Superior temporal gyrus (tissue), 1 donor: ENCODE measurements around the gene IFIT1B.
A peak's percentile ranks its signal among the peaks of the same experiment; 100 is the strongest.
"Not testable (repeated sequence)": the region's sequence is repeated elsewhere in the genome, so short reads cannot be mapped to it uniquely, and the experiment has no call there.

ENCODE experiments used
- DNase-seq: peaks from one replicate; pipeline ENCODE4 v3.0.0-alpha.2; 2016; ENCODE audit errors: extremely low spot score

IFIT1B gene

GRCh38 chr10:89412276-89412675 lies 34.4 kb downstream of the IFIT1B start:
- not testable (repeated sequence) for DNase-seq

- no peak for DNase-seq
Measured at GRCh38 chr10:89413398-89413912, 35.6 kb downstream of the IFIT1B start.

- peak; percentile 81 for DNase-seq
Measured at GRCh38 chr10:89414146-89414878, 36.5 kb downstream of the IFIT1B start, which contains the start of gene IFIT5. TSS of gene IFIT5 (plus strand) at chr10:89414568. CDS start at chr10:89414799, 231 bp downstream.

- DNase-seq, result peak; percentile 63
Measured at GRCh38 chr10:89414879-89415821, 37.3 kb downstream of the IFIT1B start.

GRCh38 chr10:89416465-89416864 lies 38.6 kb downstream of the IFIT1B start:
- no peak for DNase-seq

GRCh38 chr10:89419548-89419947 lies 41.7 kb downstream of the IFIT1B start:
- DNase-seq, result no peak

- no peak for DNase-seq
Measured at GRCh38 chr10:89421018-89421476, 43.2 kb downstream of the IFIT1B start.

GRCh38 chr10:89425000-89425399 lies 47.1 kb downstream of the IFIT1B start:
- no peak for DNase-seq

- DNase-seq, result peak; percentile 83
Measured at GRCh38 chr10:89426230-89426868, 48.5 kb downstream of the IFIT1B start.

GRCh38 chr10:89427629-89428028 lies 49.8 kb downstream of the IFIT1B start:
- no peak for DNase-seq

- no peak for DNase-seq
Measured at GRCh38 chr10:89428877-89429276, 51.0 kb downstream of the IFIT1B start.

- DNase-seq, result no peak
Measured at GRCh38 chr10:89431977-89432376, 54.1 kb downstream of the IFIT1B start.
